ENCODE measurements around the gene PALMD. TPM values are rescaled to one million over a fixed set of nuclear protein-coding genes. Genes with fewer than 3 reads are reported as not detected.

PALMD gene
- total and polyA plus RNA-seq, 11 donors = 74.0 to 236 (median 120) TPM

GRCh38 chr1:99681583-99681982 lies 35.7 kb downstream of the PALMD start:
- TF ChIP-seq POLR2A (IDR thresholded peaks at IDR 0.05) = no peak
- peak in 3 of 12 donors; percentile 7 to 35 (median 13) for TF ChIP-seq CTCF (IDR thresholded peaks at IDR 0.05)
- Histone ChIP-seq H3K4me1 (peaks cover 9 to 86% (median 39%) of the 10 kb centered on the region in 12 donors), H3K36me3 (peaks cover 0 to 77% (median 26%) of the 10 kb centered on the region in 9 donors), H3K4me3 (no peak overlapping the region), H3K27me3 (no peaks in the 10 kb centered on the region), H3K27ac (peak overlapping the region in 11 of 12 donors; percentile 15 to 64 (median 49)), H3K9me3 (no peaks in the 10 kb centered on the region)
- DNase-seq (peak in 3 of 5 donors; percentile 32 to 60 (median 33)), ATAC-seq (peak in 3 of 4 donors; percentile 7 to 19 (median 19))
- 45 to 64% (median 53%) methylated on average over 3 of the region's 3 CpGs for WGBS, 4 donors
- intact Hi-C loops (cut with DNase I) = loop anchor here in 3 of 10 donors (5.0 to 10.0 kb wide), 3 partner anchors 34 to 137 kb away; partner anchors contain the start of gene PALMD (in 1 of the 3)

GRCh38 chr1:99682291-99682751 lies 36.4 kb downstream of the PALMD start:
- Histone ChIP-seq H3K9me3 (no peaks in the 10 kb centered on the region), H3K4me3 (no peak overlapping the region), H3K27ac (peak overlapping the region in 10 of 12 donors; percentile 15 to 64 (median 47)), H3K36me3 (peaks cover 0 to 79% (median 31%) of the 10 kb centered on the region in 9 donors), H3K4me1 (peaks cover 3 to 80% (median 35%) of the 10 kb centered on the region in 12 donors), H3K27me3 (no peaks in the 10 kb centered on the region)
- no peak for TF ChIP-seq POLR2A (IDR thresholded peaks at IDR 0.05)
- TF ChIP-seq CTCF (IDR thresholded peaks at IDR 0.05) = no peak
- intact Hi-C loops (cut with DNase I) = loop anchor here in 3 of 10 donors (5.0 to 10.0 kb wide), 3 partner anchors 35 to 138 kb away; partner anchors contain the start of gene PALMD (in 1 of the 3)
- WGBS, 4 donors = 58 to 67% (median 65%) methylated on average over 4 of the region's 4 CpGs
- DNase-seq (no peak), ATAC-seq (no peak)

GRCh38 chr1:99685516-99686180 lies 39.7 kb downstream of the PALMD start:
- Histone ChIP-seq H3K36me3 (peaks cover 0 to 81% (median 33%) of the 10 kb centered on the region in 9 donors), H3K27me3 (no peaks in the 10 kb centered on the region), H3K4me3 (no peak overlapping the region), H3K27ac (peak overlapping the region in 11 of 12 donors; percentile 26 to 78 (median 55)), H3K9me3 (no peaks in the 10 kb centered on the region), H3K4me1 (peaks cover 0 to 66% (median 32%) of the 10 kb centered on the region in 12 donors)
- intact Hi-C loops (cut with DNase I) = loop anchor here in 7 of 10 donors (2.0 to 10.0 kb wide), 6 partner anchors 38 to 158 kb away; partner anchors contain the start of gene PALMD (in 6 of the 7)
- ATAC-seq (peak; percentile 79 to 94 (median 88)), DNase-seq (peak; percentile 74 to 90 (median 81))
- TF ChIP-seq CTCF (IDR thresholded peaks at IDR 0.05) (peak; percentile 47 to 76 (median 64)), POLR2A (IDR thresholded peaks at IDR 0.05) (no peak)
- 6 to 10% (median 8%) methylated on average over 6 of the region's 6 CpGs for WGBS, 4 donors

GRCh38 chr1:99691175-99691574 lies 45.3 kb downstream of the PALMD start:
- DNase-seq (no peak), ATAC-seq (peak; percentile 6 to 78 (median 55))
- peak overlapping the region in 10 of 12 donors; percentile 3 to 65 (median 44) for H3K27ac ChIP-seq
- TF ChIP-seq CTCF (IDR thresholded peaks at IDR 0.05) (no peak), POLR2A (IDR thresholded peaks at IDR 0.05) (no peak)
- 49 to 67% (median 60%) methylated on average over 2 of the region's 2 CpGs for WGBS, 4 donors
- no peak overlapping the region for H3K4me3 ChIP-seq
- H3K36me3 ChIP-seq = peaks cover 0 to 96% (median 57%) of the 10 kb centered on the region in 9 donors
- H3K27me3 ChIP-seq = no peaks in the 10 kb centered on the region
- intact Hi-C loops (cut with DNase I) = loop anchor here in 1 of 10 donors (10.0 kb wide), 1 partner anchor 366 kb away; no protein-coding TSS in a partner anchor
- H3K9me3 ChIP-seq = no peaks in the 10 kb centered on the region
- peaks cover 0 to 35% (median 16%) of the 10 kb centered on the region in 12 donors for H3K4me1 ChIP-seq
